Mesenchymal stem cell (in vitro differentiated cells and primary cell): ENCODE measurements around the gene RABAC1.

Source experiments
- DNase-seq: peaks from one replicate; pipeline ENCODE4 v3.0.0-alpha.2; 2013
- H2AFZ ChIP-seq: one replicate; pipeline ENCODE4 v1.6.1; 2013; ENCODE audit warnings: low read depth, mild to moderate bottlenecking, control low read depth, inconsistent platforms, low read length, moderate library complexity
- H2AK5ac ChIP-seq: 2 replicates; pipeline ENCODE4 v1.6.1; 2013; ENCODE audit warnings: low read length, moderate library complexity, mild to moderate bottlenecking, inconsistent platforms; ENCODE audit not compliant: severe bottlenecking
- H2BK120ac ChIP-seq: one replicate; pipeline ENCODE4 v1.6.1; 2013; ENCODE audit warnings: low read depth, mild to moderate bottlenecking, inconsistent platforms, low read length, moderate library complexity
- H2BK12ac ChIP-seq, 2 experiments: one replicate each; pipeline ENCODE4 v1.6.1; 2013; ENCODE audit warnings: inconsistent platforms in 2 of 2, low read length in 2 of 2, mild to moderate bottlenecking in 2 of 2, moderate library complexity in 2 of 2, control low read depth in 1 of 2
- H2BK15ac ChIP-seq: one replicate; pipeline ENCODE4 v1.6.1; 2013; ENCODE audit warnings: mild to moderate bottlenecking, low read depth, inconsistent platforms; ENCODE audit not compliant: poor library complexity, severe bottlenecking
- H2BK5ac ChIP-seq: 2 replicates; pipeline ENCODE4 v1.6.1; 2013; ENCODE audit warnings: low read depth, mild to moderate bottlenecking, low read length, control low read depth, inconsistent platforms; ENCODE audit not compliant: poor library complexity, severe bottlenecking
- H3K14ac ChIP-seq, 2 experiments: one replicate each; pipeline ENCODE4 v1.6.1; 2013; ENCODE audit warnings: inconsistent platforms in 2 of 2, low read length in 2 of 2, control low read depth in 1 of 2, mild to moderate bottlenecking in 1 of 2, moderate library complexity in 1 of 2
- H3K18ac ChIP-seq, 2 experiments: one replicate each; pipeline ENCODE4 v1.6.1; 2013; ENCODE audit warnings: inconsistent platforms in 2 of 2, low read length in 2 of 2, control low read depth in 1 of 2, low read depth in 1 of 2, mild to moderate bottlenecking in 1 of 2
- H3K23ac ChIP-seq, 2 experiments: one replicate each; pipeline ENCODE4 v1.6.1; 2013; ENCODE audit warnings: inconsistent platforms in 2 of 2, low read length in 2 of 2, mild to moderate bottlenecking in 2 of 2, moderate library complexity in 2 of 2, control low read depth in 1 of 2
- H3K27ac ChIP-seq: 2 replicates; pipeline ENCODE4 v1.5.1; 2013; ENCODE audit warnings: mild to moderate bottlenecking, moderate library complexity, low read length, control low read depth, inconsistent platforms; ENCODE audit not compliant: poor library complexity, severe bottlenecking
- H3K27me3 ChIP-seq, 2 experiments: 2 replicates each; pipeline versions ENCODE4 v1.6.1 to v1.7.0; 2013; ENCODE audit warnings: low read length in 2 of 2, mild to moderate bottlenecking in 2 of 2, moderate library complexity in 2 of 2, control low read depth in 1 of 2, inconsistent platforms in 1 of 2; ENCODE audit not compliant: control insufficient read depth in 1 of 2, insufficient read depth in 1 of 2
- H3K36me3 ChIP-seq, 2 experiments: 2 replicates each; pipeline versions ENCODE4 v1.6.1 to v1.7.0; 2013; ENCODE audit warnings: low read length in 2 of 2, control low read depth in 1 of 2, inconsistent platforms in 1 of 2, low read depth in 1 of 2, mild to moderate bottlenecking in 1 of 2; ENCODE audit not compliant: insufficient read depth in 2 of 2, control insufficient read depth in 1 of 2
- H3K4ac ChIP-seq, 2 experiments: one replicate each; pipeline ENCODE4 v1.6.1; 2013; ENCODE audit warnings: inconsistent platforms in 2 of 2, low read length in 2 of 2, mild to moderate bottlenecking in 2 of 2, moderate library complexity in 2 of 2, control low read depth in 1 of 2, low read depth in 1 of 2
- H3K4me1 ChIP-seq: 2 replicates; pipeline ENCODE4 v1.6.1; 2013; ENCODE audit warnings: low read depth, low read length, control low read depth; ENCODE audit not compliant: control insufficient read depth, insufficient read depth
- H3K4me2 ChIP-seq: 2 replicates; pipeline ENCODE4 v1.6.1; 2013; ENCODE audit warnings: low read length, mild to moderate bottlenecking, inconsistent platforms; ENCODE audit not compliant: poor library complexity, severe bottlenecking
- H3K4me3 ChIP-seq, 2 experiments: 2 replicates each; pipeline versions ENCODE4 v1.5.1 to v1.7.0; 2013; ENCODE audit warnings: low read length in 2 of 2, mild to moderate bottlenecking in 2 of 2, control low read depth in 1 of 2, low read depth in 1 of 2; ENCODE audit not compliant: insufficient read depth in 1 of 2
- H3K79me1 ChIP-seq: replicated peaks from 2 replicates; pipeline ENCODE4 v1.6.1; 2013; ENCODE audit warnings: mild to moderate bottlenecking, control low read depth, low read length, inconsistent platforms; ENCODE audit not compliant: poor library complexity, severe bottlenecking
- H3K9ac ChIP-seq: 2 replicates; pipeline ENCODE4 v1.7.0; 2013; ENCODE audit warnings: mild to moderate bottlenecking, low read length, moderate library complexity
- H3K9me3 ChIP-seq: 2 replicates; pipeline ENCODE4 v1.7.0; 2013; ENCODE audit warnings: mild to moderate bottlenecking, low read length; ENCODE audit not compliant: control insufficient read depth
- H4K8ac ChIP-seq: one replicate; pipeline ENCODE4 v1.6.1; 2013; ENCODE audit warnings: inconsistent platforms, mild to moderate bottlenecking, low read length, moderate library complexity
- H4K91ac ChIP-seq: one replicate; pipeline ENCODE4 v1.6.1; 2013; ENCODE audit warnings: mild to moderate bottlenecking, low read length, inconsistent platforms
- WGBS: methylation state at CpG from one replicate; pipeline ENCODE4 v1.1.7; 2013; ENCODE audit warnings: mixed read lengths; 5-methylcytosine and 5-hydroxymethylcytosine counted together

Gene RABAC1

GRCh38 chr19:41969772-41970458, 10.8 kb upstream of the RABAC1 start:
- Histone ChIP-seq H2AFZ (no peak overlapping the region), H3K4ac (no peak overlapping the region), H3K36me3 (no peaks in the 10 kb centered on the region), H3K18ac (no peak overlapping the region), H3K4me1 (no peaks in the 10 kb centered on the region), H2BK120ac (no peak overlapping the region), H3K27me3 (peaks cover 19 to 41% of the 10 kb centered on the region in 2 experiments), H3K4me2 (no peak overlapping the region), H4K91ac (no peak overlapping the region), H3K23ac (no peak overlapping the region), H2BK12ac (no peak overlapping the region), H3K9ac (no peak overlapping the region), H2AK5ac (no peak overlapping the region), H4K8ac (no peak overlapping the region), H2BK15ac (no peak overlapping the region), H2BK5ac (no peak overlapping the region), H3K79me1 (no peaks in the 10 kb centered on the region), H3K27ac (no peak overlapping the region), H3K4me3 (no peak overlapping the region), H3K14ac (no peak overlapping the region), H3K9me3 (no peaks in the 10 kb centered on the region)
- WGBS, result 89% methylated on average over 19 of the region's 19 CpGs
- no peak for DNase-seq

GRCh38 chr19:41968751-41969595, 9.9 kb upstream of the RABAC1 start:
- Histone ChIP-seq H2BK5ac (no peak overlapping the region), H3K36me3 (no peaks in the 10 kb centered on the region), H3K23ac (no peak overlapping the region), H2BK12ac (no peak overlapping the region), H2BK15ac (no peak overlapping the region), H3K9me3 (no peaks in the 10 kb centered on the region), H2AK5ac (no peak overlapping the region), H3K4me3 (no peak overlapping the region), H3K27me3 (peaks cover 19 to 40% of the 10 kb centered on the region in 2 experiments), H2AFZ (no peak overlapping the region), H3K4me1 (no peaks in the 10 kb centered on the region), H2BK120ac (no peak overlapping the region), H4K8ac (no peak overlapping the region), H3K27ac (no peak overlapping the region), H3K14ac (no peak overlapping the region), H4K91ac (no peak overlapping the region), H3K9ac (no peak overlapping the region), H3K18ac (no peak overlapping the region), H3K4ac (no peak overlapping the region), H3K79me1 (no peaks in the 10 kb centered on the region), H3K4me2 (no peak overlapping the region)
- WGBS, result 83% methylated on average over 28 of the region's 28 CpGs
- no peak for DNase-seq

DNA sequence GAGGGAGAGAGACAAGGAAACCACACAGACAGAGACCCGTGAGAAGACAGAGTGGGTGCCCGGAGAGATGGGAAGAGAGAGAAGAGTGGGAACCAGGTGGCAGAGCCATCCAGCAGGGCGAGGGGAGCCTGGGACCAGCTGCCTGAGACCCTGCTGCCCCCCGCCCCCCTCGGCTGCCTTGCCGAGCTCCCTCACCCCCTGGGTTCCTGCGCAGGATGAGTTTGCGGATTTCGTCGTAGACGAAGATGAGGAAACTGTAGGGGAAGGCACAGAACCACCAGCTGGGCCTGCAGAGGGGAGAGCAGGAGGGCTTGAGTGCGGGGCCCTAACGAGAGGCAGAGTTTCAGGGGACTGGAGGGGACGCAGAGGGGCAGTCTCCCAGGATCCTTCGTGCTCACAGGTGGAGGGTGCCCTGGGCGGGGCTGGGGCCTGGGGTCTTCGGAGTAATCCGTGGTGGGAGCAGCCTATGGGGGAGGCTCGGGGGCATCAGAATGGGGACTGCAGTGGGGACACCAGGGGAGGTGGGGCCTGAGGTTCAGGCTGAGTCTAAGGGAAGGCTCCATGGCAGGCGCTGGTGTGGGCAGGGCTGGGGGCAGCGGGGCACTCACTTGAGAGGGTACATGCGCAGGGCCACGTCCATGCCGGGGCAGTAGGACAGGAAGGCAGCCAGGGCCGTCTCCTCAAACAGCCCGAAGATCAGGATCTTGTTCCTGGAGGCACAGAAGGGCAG, 8.1 kb upstream of the RABAC1 start:
- Histone ChIP-seq H3K4me2 (no peak overlapping the region), H2BK12ac (no peak overlapping the region), H3K9ac (no peak overlapping the region), H4K8ac (no peak overlapping the region), H3K36me3 (no peaks in the 10 kb centered on the region), H3K23ac (no peak overlapping the region), H3K9me3 (no peaks in the 10 kb centered on the region), H3K27me3 (peaks cover 19 to 30% of the 10 kb centered on the region in 2 experiments), H3K79me1 (no peaks in the 10 kb centered on the region), H4K91ac (no peak overlapping the region), H2AK5ac (no peak overlapping the region), H3K4me3 (peak overlapping the region in 1 of 2 experiments; percentile 2), H3K27ac (no peak overlapping the region), H2AFZ (no peak overlapping the region), H3K14ac (peak overlapping the region in 1 of 2 experiments; percentile 90), H3K18ac (no peak overlapping the region), H3K4ac (no peak overlapping the region), H2BK120ac (no peak overlapping the region), H3K4me1 (no peaks in the 10 kb centered on the region), H2BK5ac (no peak overlapping the region), H2BK15ac (no peak overlapping the region)
- 72% methylated on average over 26 of the region's 26 CpGs for WGBS
- DNase-seq, result no peak

DNA sequence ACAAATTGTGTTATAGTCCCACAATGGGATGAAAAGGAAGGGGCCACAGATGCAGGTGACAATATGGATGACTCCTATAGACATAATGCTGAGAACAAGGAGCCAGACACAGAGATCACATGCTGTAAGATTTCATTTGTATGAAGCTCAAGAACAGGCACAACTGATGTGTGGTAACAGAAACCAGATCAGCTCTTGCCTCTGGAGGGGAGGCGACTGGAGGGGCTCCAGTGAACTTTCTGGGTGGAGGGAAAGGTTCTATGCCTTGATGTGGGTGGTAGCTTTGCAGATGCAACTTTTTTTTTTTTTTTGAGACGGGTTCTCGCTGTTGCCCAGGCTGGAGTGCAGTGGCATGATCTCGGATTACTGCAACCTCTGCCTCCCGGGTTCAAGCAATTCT, 6.0 kb upstream of the RABAC1 start:
- Histone ChIP-seq H2BK5ac (no peak overlapping the region), H3K36me3 (no peaks in the 10 kb centered on the region), H3K4me1 (no peaks in the 10 kb centered on the region), H3K4me2 (no peak overlapping the region), H3K4ac (no peak overlapping the region), H3K18ac (no peak overlapping the region), H3K79me1 (no peaks in the 10 kb centered on the region), H3K27ac (no peak overlapping the region), H2BK12ac (no peak overlapping the region), H4K8ac (no peak overlapping the region), H3K9me3 (no peaks in the 10 kb centered on the region), H3K23ac (no peak overlapping the region), H2BK120ac (no peak overlapping the region), H4K91ac (no peak overlapping the region), H3K14ac (no peak overlapping the region), H2BK15ac (no peak overlapping the region), H3K9ac (no peak overlapping the region), H3K27me3 (peaks cover 15 to 29% of the 10 kb centered on the region in 2 experiments), H2AK5ac (no peak overlapping the region), H3K4me3 (no peak overlapping the region), H2AFZ (no peak overlapping the region)
- 86% methylated on average over 3 of the region's 5 CpGs for WGBS
- no peak for DNase-seq
